Bronchial epithelial cell (primary cell): ENCODE data around the gene GPR62. TPM values are rescaled to one million over a fixed set of nuclear protein-coding genes. Genes with fewer than 3 reads are reported as not detected.

Source experiments
- DNase-seq: peaks from one replicate; pipeline ENCODE4 v3.0.0-alpha.2; 2010; ENCODE audit warnings: low read depth
- FAIRE-seq: peaks from 2 replicates; lab custom pipeline; 2011; peaks lifted over from hg19 to GRCh38; lab: Jason Lieb, UNC
- H3K27me3 ChIP-seq: 2 replicates; pipeline ENCODE4 v1.5.1; 2011; ENCODE audit warnings: low read length; ENCODE audit not compliant: control insufficient read depth, insufficient read depth
- H3K36me3 ChIP-seq: 2 replicates; pipeline ENCODE4 v1.5.1; 2011; ENCODE audit warnings: low read length; ENCODE audit not compliant: control insufficient read depth, insufficient read depth
- H3K4me3 ChIP-seq: 2 replicates; pipeline ENCODE4 v1.5.1; 2011; ENCODE audit warnings: mild to moderate bottlenecking, low read depth, low read length, control low read depth
- total RNA-seq: library from RNA; depleted of rRNA; stranded (reverse); fragments of >200 nt; gene quantifications from 2 replicates; pipeline ENCODE4 v1.2.1, GENCODE V29; 2014
- TF ChIP-seq, protein P1 (sequence below): IDR thresholded peaks from 2 replicates; pipeline ENCODE4 v1.5.1; 2011; ENCODE audit warnings: mild to moderate bottlenecking, moderate library complexity, low read length, control low read depth, inconsistent platforms; ENCODE audit not compliant: insufficient read depth, severe bottlenecking

GPR62 gene
- total RNA-seq, 1 donor from 2014 or later: not detected

- FAIRE-seq (no peak), DNase-seq (peak; percentile 22)
- TF ChIP-seq, protein P1, sequence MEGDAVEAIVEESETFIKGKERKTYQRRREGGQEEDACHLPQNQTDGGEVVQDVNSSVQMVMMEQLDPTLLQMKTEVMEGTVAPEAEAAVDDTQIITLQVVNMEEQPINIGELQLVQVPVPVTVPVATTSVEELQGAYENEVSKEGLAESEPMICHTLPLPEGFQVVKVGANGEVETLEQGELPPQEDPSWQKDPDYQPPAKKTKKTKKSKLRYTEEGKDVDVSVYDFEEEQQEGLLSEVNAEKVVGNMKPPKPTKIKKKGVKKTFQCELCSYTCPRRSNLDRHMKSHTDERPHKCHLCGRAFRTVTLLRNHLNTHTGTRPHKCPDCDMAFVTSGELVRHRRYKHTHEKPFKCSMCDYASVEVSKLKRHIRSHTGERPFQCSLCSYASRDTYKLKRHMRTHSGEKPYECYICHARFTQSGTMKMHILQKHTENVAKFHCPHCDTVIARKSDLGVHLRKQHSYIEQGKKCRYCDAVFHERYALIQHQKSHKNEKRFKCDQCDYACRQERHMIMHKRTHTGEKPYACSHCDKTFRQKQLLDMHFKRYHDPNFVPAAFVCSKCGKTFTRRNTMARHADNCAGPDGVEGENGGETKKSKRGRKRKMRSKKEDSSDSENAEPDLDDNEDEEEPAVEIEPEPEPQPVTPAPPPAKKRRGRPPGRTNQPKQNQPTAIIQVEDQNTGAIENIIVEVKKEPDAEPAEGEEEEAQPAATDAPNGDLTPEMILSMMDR: no peak
- Histone ChIP-seq H3K4me3 (no peak overlapping the region), H3K36me3 (peaks cover 2% of the 10 kb centered on the region), H3K27me3 (no peaks in the 10 kb centered on the region)
Observed at GRCh38 chr3:51970606-51971300, 15.6 kb downstream of the GPR62 start.

DNA sequence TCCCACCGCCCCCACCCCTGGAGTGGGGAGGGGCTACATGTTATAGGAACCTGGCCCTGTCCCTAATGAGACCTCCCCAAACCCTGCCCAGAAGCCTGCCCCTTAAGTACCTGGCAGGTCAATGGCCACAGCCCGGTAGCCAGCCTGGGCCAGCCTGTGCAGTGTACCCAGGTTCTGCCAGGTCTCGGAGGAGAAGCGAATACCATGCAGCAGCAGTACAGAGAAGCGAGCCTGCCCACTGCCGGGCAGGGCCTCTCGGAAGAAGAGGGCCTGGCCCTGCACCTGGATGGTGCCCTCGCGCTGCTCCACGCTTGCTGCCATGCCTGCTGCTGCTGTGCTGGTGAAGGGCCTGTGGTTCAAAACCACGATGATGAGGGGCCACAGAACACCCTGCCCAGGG, 16.2 kb downstream of the GPR62 start:
- Histone ChIP-seq H3K36me3 (peaks cover 2% of the 10 kb centered on the region), H3K27me3 (no peaks in the 10 kb centered on the region), H3K4me3 (no peak overlapping the region)
- TF ChIP-seq, protein P1: no peak
- FAIRE-seq (no peak), DNase-seq (no peak)

- DNase-seq: no peak
- H3K4me3 ChIP-seq: peak overlapping the region; percentile 38
- TF ChIP-seq, protein P1: no peak
- peaks cover 2% of the 10 kb centered on the region for H3K36me3 ChIP-seq
- FAIRE-seq: no peak
- no peaks in the 10 kb centered on the region for H3K27me3 ChIP-seq
Observed at GRCh38 chr3:51974277-51974962, 19.2 kb downstream of the GPR62 start.

DNA sequence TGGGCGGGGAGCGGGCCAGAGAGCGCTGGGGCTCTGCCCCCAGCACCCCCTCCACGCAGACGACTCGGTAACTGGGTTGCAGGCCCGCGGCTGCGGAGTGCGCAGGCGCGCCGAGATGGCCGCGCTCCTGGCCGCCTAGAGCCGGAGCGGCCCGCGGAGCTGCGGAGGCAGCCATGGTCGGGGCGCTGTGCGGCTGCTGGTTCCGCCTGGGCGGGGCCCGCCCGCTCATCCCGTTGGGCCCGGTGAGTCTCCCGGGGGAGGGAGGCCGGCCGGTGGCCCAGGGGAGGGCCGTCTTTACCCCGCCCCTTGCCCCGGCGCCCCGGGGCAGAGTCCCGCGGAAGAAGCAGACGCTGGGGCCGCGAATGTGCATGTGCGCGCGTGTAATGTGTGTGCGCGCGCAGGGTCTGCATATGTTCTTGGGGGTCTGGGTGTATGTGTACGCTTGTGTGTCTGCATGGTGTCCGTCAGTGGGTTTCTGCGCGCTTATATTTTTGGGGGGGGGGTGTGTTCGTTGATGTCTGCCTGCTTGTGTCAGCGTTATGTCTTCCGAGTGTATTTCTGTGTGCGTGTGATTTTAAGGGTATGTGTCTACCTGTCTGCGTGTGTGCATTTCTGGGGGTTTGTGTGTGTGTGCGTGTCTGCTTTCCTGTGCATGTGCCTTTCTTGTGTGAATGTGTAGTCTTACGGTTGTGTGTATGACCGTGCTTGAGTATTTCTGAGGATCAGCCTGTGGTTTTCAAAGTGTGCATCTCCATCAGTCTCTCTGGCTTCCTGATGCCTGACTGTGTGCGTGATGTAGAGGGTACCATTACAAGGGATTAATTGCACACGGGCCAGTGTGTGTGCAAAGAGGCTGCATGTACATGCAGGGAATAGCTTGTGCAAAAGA, 20.0 kb downstream of the GPR62 start, which contains the start of gene ABHD14A:
Gene ABHD14A (plus strand): TSS at position 102 of the 889 bp plus-strand sequence. CDS start 72 bp downstream, at position 174.
- Histone ChIP-seq H3K4me3 (peak within 1 kb of the TSS; percentile 68), H3K27me3 (no peaks in the 10 kb centered on the region), H3K36me3 (peaks cover 2% of the 10 kb centered on the region)
- DNase-seq (peak; percentile 61), FAIRE-seq (no peak)
- TF ChIP-seq, protein P1: no peak

DNA sequence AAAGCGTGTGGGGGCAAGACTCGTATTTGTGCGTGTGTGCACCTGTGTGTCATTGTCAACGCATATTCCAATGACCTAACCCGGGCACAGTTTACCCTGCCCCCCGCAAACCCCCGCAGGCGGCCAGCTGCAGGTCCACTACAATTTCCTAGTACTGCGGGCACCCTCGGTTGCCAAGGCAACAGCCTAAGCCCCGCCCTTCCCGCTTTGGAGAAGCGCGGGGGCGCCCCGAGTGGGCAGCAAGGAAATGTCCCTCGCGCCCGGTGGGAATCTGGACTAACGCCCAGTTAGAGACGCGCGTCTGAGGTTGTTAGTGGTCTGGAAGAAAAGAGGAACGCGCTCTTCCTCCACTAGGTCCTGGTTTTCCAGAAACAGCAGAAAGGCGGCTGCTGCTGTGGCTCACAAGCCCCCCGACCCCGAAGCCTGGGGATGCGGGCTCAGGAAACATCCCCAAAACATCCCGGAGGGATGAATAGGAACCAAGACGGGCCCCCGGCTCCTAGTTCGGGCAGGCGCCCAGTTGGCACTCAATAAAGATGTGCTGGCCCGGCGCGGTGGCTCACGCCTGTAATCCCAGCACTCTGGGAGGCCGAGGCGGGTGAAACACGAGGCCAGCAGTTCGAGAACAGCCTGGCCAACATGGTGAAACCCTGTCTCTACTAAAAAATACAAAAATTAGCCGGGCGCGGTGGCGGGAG, 20.8 kb downstream of the GPR62 start:
- TF ChIP-seq, protein P1: no peak
- FAIRE-seq (no peak), DNase-seq (no peak)
- no peaks in the 10 kb centered on the region for H3K27me3 ChIP-seq
- H3K36me3 ChIP-seq: peaks cover 2% of the 10 kb centered on the region
- H3K4me3 ChIP-seq: no peak overlapping the region
